Bronchial epithelial cell (primary cell): ENCODE measurements around the gene GRM8. TPM values are rescaled to one million over a fixed set of nuclear protein-coding genes. Genes with fewer than 3 reads are reported as not detected.

Experiments
- DNase-seq: peaks from one replicate; pipeline ENCODE4 v3.0.0-alpha.2; 2010; ENCODE audit warnings: low read depth
- FAIRE-seq: peaks from 2 replicates; lab custom pipeline; 2011; peaks lifted over from hg19 to GRCh38; lab: Jason Lieb, UNC
- H3K27me3 ChIP-seq: 2 replicates; pipeline ENCODE4 v1.5.1; 2011; ENCODE audit warnings: low read length; ENCODE audit not compliant: control insufficient read depth, insufficient read depth
- H3K36me3 ChIP-seq: 2 replicates; pipeline ENCODE4 v1.5.1; 2011; ENCODE audit warnings: low read length; ENCODE audit not compliant: control insufficient read depth, insufficient read depth
- H3K4me3 ChIP-seq: 2 replicates; pipeline ENCODE4 v1.5.1; 2011; ENCODE audit warnings: mild to moderate bottlenecking, low read depth, low read length, control low read depth
- CTCF ChIP-seq: IDR thresholded peaks from 2 replicates; pipeline ENCODE4 v1.5.1; 2011; ENCODE audit warnings: mild to moderate bottlenecking, moderate library complexity, low read length, control low read depth, inconsistent platforms; ENCODE audit not compliant: insufficient read depth, severe bottlenecking
- total RNA-seq: library from RNA; depleted of rRNA; stranded (reverse); fragments of >200 nt; gene quantifications from 2 replicates; pipeline ENCODE4 v1.2.1, GENCODE V29; 2014

The GRM8 gene
- total RNA-seq, 1 donor from 2014 or later, result not detected

DNA sequence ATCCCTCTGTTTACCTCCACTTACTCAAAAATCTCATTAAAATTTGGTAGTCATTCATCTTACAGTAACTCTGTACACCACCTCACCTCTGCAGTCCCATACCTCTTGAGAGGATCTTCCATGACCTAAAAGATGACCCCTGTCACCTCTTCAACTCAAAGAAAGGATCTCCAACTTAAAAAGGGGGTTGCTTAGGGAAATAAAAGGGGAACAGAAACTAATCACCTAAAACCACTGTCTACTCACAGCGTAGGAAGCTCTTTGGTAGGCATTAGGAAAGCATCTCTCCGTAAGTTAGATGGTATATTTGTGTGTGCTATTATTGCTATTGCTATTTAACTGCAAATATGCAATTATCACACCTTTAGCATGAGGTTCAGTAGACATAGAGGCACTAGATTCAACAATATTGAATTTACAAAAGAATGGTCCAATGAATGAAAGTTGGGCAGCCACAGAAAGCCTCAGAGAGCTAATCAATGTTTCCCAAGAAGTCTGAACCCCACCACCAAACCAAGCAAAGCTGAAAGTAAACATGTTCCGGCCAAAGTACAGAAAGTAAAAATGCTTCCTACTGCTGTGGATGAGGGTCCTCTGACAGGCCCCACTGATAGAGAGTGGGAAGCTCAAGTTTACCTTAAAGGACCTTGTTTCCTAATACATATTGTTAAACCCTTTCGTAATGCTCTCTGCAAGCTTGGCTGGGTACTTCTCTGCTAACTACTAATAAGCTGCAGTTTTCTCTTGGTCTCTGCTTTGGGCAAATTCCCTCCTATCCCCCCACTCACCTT, 105.8 kb downstream of the GRM8 start:
- no peaks in the 10 kb centered on the region for H3K36me3 ChIP-seq
- H3K4me3 ChIP-seq, result no peak overlapping the region
- no peak for TF ChIP-seq CTCF
- H3K27me3 ChIP-seq, result no peaks in the 10 kb centered on the region
- DNase-seq (no peak), FAIRE-seq (no peak)

- Histone ChIP-seq H3K36me3 (no peaks in the 10 kb centered on the region), H3K27me3 (no peaks in the 10 kb centered on the region), H3K4me3 (no peak overlapping the region)
- no peak for FAIRE-seq
- DNase-seq, result no peak
- TF ChIP-seq CTCF, result no peak
Observed at GRCh38 chr7:127137146-127137545, 115.6 kb downstream of the GRM8 start.

- no peak for FAIRE-seq
- DNase-seq, result no peak
- no peaks in the 10 kb centered on the region for H3K36me3 ChIP-seq
- H3K4me3 ChIP-seq, result no peak overlapping the region
- H3K27me3 ChIP-seq, result no peaks in the 10 kb centered on the region
- TF ChIP-seq CTCF, result no peak
Observed at GRCh38 chr7:127135871-127136485, 116.8 kb downstream of the GRM8 start.

GRCh38 chr7:127123220-127123619, 129.5 kb downstream of the GRM8 start:
- TF ChIP-seq CTCF, result no peak
- H3K4me3 ChIP-seq, result no peak overlapping the region
- DNase-seq (no peak), FAIRE-seq (no peak)
- H3K36me3 ChIP-seq, result no peaks in the 10 kb centered on the region
- H3K27me3 ChIP-seq, result no peaks in the 10 kb centered on the region

DNA sequence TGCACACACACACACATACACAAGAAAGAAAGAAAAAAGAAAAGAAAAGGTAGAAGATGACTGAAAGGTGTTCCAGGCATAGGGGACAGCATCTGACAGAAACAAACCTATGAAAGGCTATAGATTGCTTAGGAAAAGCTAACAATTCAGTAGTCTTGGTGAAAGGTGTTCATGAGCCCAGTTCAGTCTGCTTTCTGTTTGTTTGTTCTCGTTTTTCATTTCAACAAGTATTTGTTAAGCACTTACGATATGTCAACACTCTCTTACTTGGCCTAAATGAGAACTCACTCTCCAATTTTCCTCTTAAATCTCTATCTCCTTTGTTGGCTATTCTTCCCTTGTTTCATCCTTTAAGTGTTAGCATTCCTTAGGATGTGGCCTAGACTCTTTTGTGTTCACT, 133.2 kb downstream of the GRM8 start:
- DNase-seq, result no peak
- H3K4me3 ChIP-seq, result no peak overlapping the region
- FAIRE-seq, result no peak
- no peaks in the 10 kb centered on the region for H3K27me3 ChIP-seq
- TF ChIP-seq CTCF, result no peak
- no peaks in the 10 kb centered on the region for H3K36me3 ChIP-seq
